ENCODE measurements around the gene MPHOSPH10.
"Not testable (repeated sequence)": the region's sequence is repeated elsewhere in the genome, so short reads cannot be mapped to it uniquely, and the experiment has no call there.

Gene MPHOSPH10

GRCh38 chr2:71181316-71181715, 50.9 kb downstream of the MPHOSPH10 start:
- no peak for DNase-seq

- DNase-seq = not testable (repeated sequence)
Observed at GRCh38 chr2:71183306-71184115, 53.1 kb downstream of the MPHOSPH10 start.

- no peak for DNase-seq
Observed at GRCh38 chr2:71186973-71187372, 56.5 kb downstream of the MPHOSPH10 start.

GRCh38 chr2:71187589-71187988, 57.2 kb downstream of the MPHOSPH10 start:
- no peak for DNase-seq

GRCh38 chr2:71190656-71191569, 60.5 kb downstream of the MPHOSPH10 start:
- no peak for DNase-seq

- no peak for DNase-seq
Observed at GRCh38 chr2:71191570-71191943, 61.1 kb downstream of the MPHOSPH10 start.
